K562 (cell line): ENCODE results near the gene HDAC9. TPM values are rescaled to one million over a fixed set of nuclear protein-coding genes. Genes with fewer than 3 reads are reported as not detected.

Experiments used
- ATAC-seq: fragments of 200-7000 bp; cut with Tn5 transposase; 3 replicates; pipeline ENCODE4 v1.9.1; 2020; ENCODE audit warnings: moderate library complexity
- BruUV-seq: library from RNA; stranded (reverse); fragments of 400-500 nt; replicated peaks from 2 replicates; lab custom pipeline; 2021; lab: Mats Ljungman, UMichigan
- CTCF ChIA-PET: fragments of 300-600 bp; formaldehyde crosslinking; extraction: SDS; loops from one replicate; lab custom pipeline; 2021; ENCODE audit warnings: low intra/inter-chr PET ratio; lab: Yijun Ruan, JAX
- POLR2A ChIA-PET: fragments of 300-600, 350-650 bp; sonication (Branson Sonifier 250); formaldehyde crosslinking; extraction: SDS; loops from one replicate; lab custom pipeline; 2021; ENCODE audit warnings: antibody characterized with exemption, inconsistent platforms; lab: Yijun Ruan, JAX
- DNase-seq, 4 experiments: peaks; one replicate each; pipeline versions ENCODE4 v3.0.0 to v3.0.0-alpha.2; 2011 to 2018; ENCODE audit warnings: low spot score in 3 of 4, mixed read lengths in 3 of 4; ENCODE audit errors: extremely low read depth in 1 of 4
- FAIRE-seq: peaks from 2 replicates; lab custom pipeline; 2011; peaks lifted over from hg19 to GRCh38; lab: Jason Lieb, UNC
- H2AFZ ChIP-seq: 2 replicates; pipeline ENCODE4 v1.6.0; 2011; ENCODE audit warnings: low read depth, low read length, control low read depth, inconsistent platforms
- H3K27ac ChIP-seq: fragments of 200-600 bp; 3 replicates; pipeline ENCODE4 v1.8.0; 2011; ENCODE audit warnings: low read depth, mild to moderate bottlenecking, control low read depth, inconsistent platforms, low read length, moderate library complexity, mixed read lengths; ENCODE audit errors: extremely low read depth
- H3K27me3 ChIP-seq, 2 experiments: fragments of 300-600 bp in 1 of 2; 2 replicates in 1 of 2; 3 replicates in 1 of 2; pipeline versions ENCODE4 v1.6.0 to v1.8.0; 2011; ENCODE audit warnings: inconsistent platforms in 2 of 2, low read length in 2 of 2, mild to moderate bottlenecking in 1 of 2, mixed read lengths in 1 of 2, moderate library complexity in 1 of 2; ENCODE audit not compliant: control insufficient read depth in 2 of 2, insufficient read depth in 2 of 2
- H3K36me3 ChIP-seq: fragments of 300-600 bp; 3 replicates; pipeline ENCODE4 v1.8.0; 2011; ENCODE audit warnings: mild to moderate bottlenecking, low read length, inconsistent platforms; ENCODE audit not compliant: control insufficient read depth, insufficient read depth
- H3K4me1 ChIP-seq, 2 experiments: fragments of 200-600 bp in 1 of 2; replicated peaks in 1 of 2; 2 replicates in 1 of 2; 3 replicates in 1 of 2; pipeline versions ENCODE4 v1.5.1 to v1.8.0; 2011; ENCODE audit warnings: inconsistent platforms in 2 of 2, low read length in 2 of 2, mild to moderate bottlenecking in 1 of 2, mixed read lengths in 1 of 2, moderate library complexity in 1 of 2; ENCODE audit not compliant: control insufficient read depth in 2 of 2, insufficient read depth in 2 of 2
- H3K4me2 ChIP-seq: 2 replicates; pipeline ENCODE4 v1.6.1; 2011; ENCODE audit warnings: low read length, control low read depth, inconsistent platforms, mixed read lengths; ENCODE audit not compliant: insufficient read depth
- H3K4me3 ChIP-seq: fragments of 200-600 bp; sonication (generic), shearing (Covaris generic); 2 replicates; pipeline ENCODE4 v1.5.1; 2016; ENCODE audit warnings: control low read depth, inconsistent platforms
- H3K79me2 ChIP-seq: fragments of 200-600 bp; 3 replicates; pipeline ENCODE4 v1.8.0; 2011; ENCODE audit warnings: low read length, inconsistent platforms; ENCODE audit not compliant: control insufficient read depth, insufficient read depth
- H3K9ac ChIP-seq, 2 experiments: 2 replicates each; pipeline versions ENCODE4 v1.6.0 to v1.6.1; 2011; ENCODE audit warnings: low read depth in 2 of 2, low read length in 2 of 2, control low read depth in 1 of 2, inconsistent platforms in 1 of 2, mild to moderate bottlenecking in 1 of 2, mixed read lengths in 1 of 2; ENCODE audit not compliant: insufficient read depth in 1 of 2
- H3K9me1 ChIP-seq: one replicate; pipeline ENCODE4 v1.6.0; 2011; ENCODE audit warnings: inconsistent platforms, mild to moderate bottlenecking, low read length, moderate library complexity; ENCODE audit not compliant: control insufficient read depth, insufficient read depth
- H3K9me3 ChIP-seq: replicated peaks from 2 replicates; pipeline ENCODE4 v1.5.1; 2011; ENCODE audit warnings: low read depth, low read length, inconsistent platforms; ENCODE audit not compliant: control insufficient read depth, insufficient read depth
- H4K20me1 ChIP-seq: replicated peaks from 2 replicates; pipeline ENCODE4 v1.6.1; 2011; ENCODE audit warnings: low read length, inconsistent platforms, mixed read lengths; ENCODE audit not compliant: control insufficient read depth, insufficient read depth
- DMBX1 ChIP-seq: fragments of 250-450 bp; sonication (Bioruptor Pico); IDR thresholded peaks from 2 replicates; pipeline ENCODE4 v1.8.0; 2022; ENCODE audit warnings: inconsistent platforms, mild to moderate bottlenecking, moderate library complexity, borderline replicate concordance
- FOXJ3 ChIP-seq: sonication (generic); formaldehyde crosslinking; IDR thresholded peaks from 2 replicates; pipeline ENCODE4 v1.4.0; 2020; ENCODE audit warnings: mild to moderate bottlenecking, missing genetic modification reagents
- HDAC2 ChIP-seq: fragments of 450-650 bp; IDR thresholded peaks from 2 replicates; pipeline ENCODE4 v1.6.1; 2016; ENCODE audit warnings: mild to moderate bottlenecking
- HEY1 ChIP-seq: fragments of 250-450 bp; sonication (Bioruptor Pico); IDR thresholded peaks from 2 replicates; pipeline ENCODE4 v1.5.0; 2020; ENCODE audit warnings: mild to moderate bottlenecking, moderate library complexity, borderline replicate concordance
- KAT8 ChIP-seq: fragments of 450-650 bp; IDR thresholded peaks from 2 replicates; pipeline ENCODE4 v1.6.1; 2016; ENCODE audit warnings: low read depth, mild to moderate bottlenecking
- PCBP2 ChIP-seq: fragments of 200-400 bp; formaldehyde crosslinking; IDR thresholded peaks from 2 replicates; pipeline ENCODE4 v1.6.1; 2018; ENCODE audit warnings: low read length, low read depth, mild to moderate bottlenecking, moderate library complexity; ENCODE audit not compliant: poor library complexity, severe bottlenecking
- ZNF766 ChIP-seq: fragments of 200-800 bp; sonication (Bioruptor generic); conservative IDR thresholded peaks from 2 replicates; pipeline ENCODE4 v1.6.1; 2016; ENCODE audit warnings: missing genetic modification characterization, missing compliant biosample characterization
- ZNF780A ChIP-seq: fragments of 250-450 bp; sonication (Bioruptor Pico); IDR thresholded peaks from 2 replicates; pipeline ENCODE4 v1.5.0; 2021; ENCODE audit warnings: mild to moderate bottlenecking
- WGBS: fragments of 100-300 bp; shearing (Covaris generic); methylation state at CpG from one replicate; pipeline ENCODE4 v1.1.6; 2016; ENCODE audit warnings: low coverage, mixed read lengths; ENCODE audit not compliant: insufficient coverage; ENCODE audit errors: missing lambda C conversion rate; 5-methylcytosine and 5-hydroxymethylcytosine counted together
- in situ Hi-C: fragments of 300-500 bp; cut with MboI; formaldehyde crosslinking; loops from 4 replicates; pipeline ENCODE4 v1.15.0; 2018; ENCODE audit warnings: inconsistent platforms, mixed read lengths
- intact Hi-C: fragments of 100-400 bp; cut with micrococcal nuclease; formaldehyde crosslinking; loops from 2 replicates; pipeline ENCODE4 v1.14.2; 2022
- polyA plus RNA-seq, 8 experiments: library from polyadenylated mRNA; depleted of rRNA in 4 of 8; stranded (reverse) in 5 of 8; unstranded in 3 of 8; fragments of >200 nt; fragmentation: Nextera tagmentation in 2 of 8; fragmentation: Illumina TruSeq in 1 of 8; extraction: Ambion mirVana in 2 of 8; extraction: Trizol in 1 of 8; gene quantifications; 2 replicates each; pipeline versions ENCODE4 v1.2.1 to v1.2.3, GENCODE V29; 2011 to 2014; ENCODE audit warnings: inconsistent platforms in 1 of 8, missing spikeins in 1 of 8
- total RNA-seq, 7 experiments: library from RNA; depleted of rRNA in 6 of 7; stranded (reverse); fragments of >200 nt in 6 of 7; fragmentation: Illumina TruSeq in 2 of 7; extraction: Trizol in 2 of 7; gene quantifications; 2 replicates each; pipeline versions ENCODE4 v1.2.1 to v1.2.3, GENCODE V29; 2011 to 2021; ENCODE audit warnings: low replicate concordance in 1 of 7
- TF ChIP-seq, protein P1 (sequence below): fragments of 450-650 bp; formaldehyde crosslinking; IDR thresholded peaks from 2 replicates; pipeline ENCODE4 v1.4.0; 2020; ENCODE audit warnings: mild to moderate bottlenecking, moderate library complexity
- TF ChIP-seq, protein P2 (sequence below): fragments of 250-450 bp; sonication (Bioruptor Pico); IDR thresholded peaks from 2 replicates; pipeline ENCODE4 v1.5.0; 2021; ENCODE audit warnings: mild to moderate bottlenecking, borderline replicate concordance

HDAC9 gene
- total and polyA plus RNA-seq, 9 of the 15 experiments (the other 6 are each of a cell fraction or from before 2014, with no cell fraction given): 0.08 to 0.91 (median 0.33) TPM

DNA sequence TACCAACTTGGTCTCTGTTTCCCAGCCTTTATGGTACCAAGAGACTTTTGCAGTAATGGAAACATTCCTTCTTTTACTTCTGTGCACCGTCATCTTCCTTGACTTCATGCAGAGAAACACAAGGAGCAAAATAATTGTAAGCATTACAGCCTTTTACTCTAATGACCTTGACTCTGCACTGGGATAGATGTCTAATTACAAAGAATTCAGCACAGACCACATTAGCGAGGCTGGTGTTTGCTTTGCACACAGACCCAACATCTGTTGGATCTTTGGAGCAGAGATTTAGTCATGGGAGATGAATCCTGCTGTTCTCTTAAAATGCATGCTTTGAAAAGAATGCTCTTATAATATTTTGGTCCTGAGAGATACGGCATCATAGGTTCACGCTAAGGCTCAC is 360.2 kb downstream of the HDAC9 start:
- H3K4me3 ChIP-seq: no peak overlapping the region
- CTCF ChIA-PET: no interaction called here

DNA sequence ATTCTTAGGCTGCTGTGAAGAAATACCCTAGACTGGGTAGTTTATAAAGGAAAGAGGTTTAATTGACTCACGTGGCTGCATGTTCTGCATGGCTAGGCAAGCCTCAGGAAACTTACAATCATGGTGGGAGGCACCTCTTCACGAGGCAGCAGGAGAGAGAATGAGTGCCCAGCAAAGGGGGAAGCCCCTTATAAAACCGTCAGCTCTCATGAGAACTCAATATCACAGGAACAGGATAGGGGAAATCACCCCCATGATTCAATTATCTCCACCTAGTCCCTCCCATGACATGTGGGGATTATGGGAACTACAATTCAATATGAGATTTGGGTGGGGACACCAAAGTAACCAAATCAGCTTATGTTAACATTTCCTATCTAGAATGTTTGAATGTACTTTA is 362.7 kb downstream of the HDAC9 start:
- H3K27ac ChIP-seq: no peak overlapping the region
- no peak overlapping the region for H3K9ac ChIP-seq
- CTCF ChIA-PET: no interaction called here
- no peak for DNase-seq
- no peaks in the 10 kb centered on the region for H3K9me1 ChIP-seq
- intact Hi-C loops (no loop called here), in situ Hi-C loops (no loop called here)
- no peaks in the 10 kb centered on the region for H3K4me1 ChIP-seq
- no peaks in the 10 kb centered on the region for H3K36me3 ChIP-seq
- ATAC-seq: no peak
- no TSS peak for BruUV-seq
- no peaks in the 10 kb centered on the region for H3K27me3 ChIP-seq
- POLR2A ChIA-PET: no interaction called here
- H3K4me2 ChIP-seq: no peak overlapping the region
- no peaks in the 10 kb centered on the region for H4K20me1 ChIP-seq
- no peaks in the 10 kb centered on the region for H3K79me2 ChIP-seq
- H3K4me3 ChIP-seq: no peak overlapping the region
- H3K9me3 ChIP-seq: no peaks in the 10 kb centered on the region; the same call in 1 of the 2 replicates
- no peak for FAIRE-seq
- no peak overlapping the region for H2AFZ ChIP-seq
- WGBS: 0% methylated on average over 3 of the region's 3 CpGs
- TF ChIP-seq, protein P1, sequence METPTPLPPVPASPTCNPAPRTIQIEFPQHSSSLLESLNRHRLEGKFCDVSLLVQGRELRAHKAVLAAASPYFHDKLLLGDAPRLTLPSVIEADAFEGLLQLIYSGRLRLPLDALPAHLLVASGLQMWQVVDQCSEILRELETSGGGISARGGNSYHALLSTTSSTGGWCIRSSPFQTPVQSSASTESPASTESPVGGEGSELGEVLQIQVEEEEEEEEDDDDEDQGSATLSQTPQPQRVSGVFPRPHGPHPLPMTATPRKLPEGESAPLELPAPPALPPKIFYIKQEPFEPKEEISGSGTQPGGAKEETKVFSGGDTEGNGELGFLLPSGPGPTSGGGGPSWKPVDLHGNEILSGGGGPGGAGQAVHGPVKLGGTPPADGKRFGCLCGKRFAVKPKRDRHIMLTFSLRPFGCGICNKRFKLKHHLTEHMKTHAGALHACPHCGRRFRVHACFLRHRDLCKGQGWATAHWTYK (CRISPR knock-in tag): no peak
- TF ChIP-seq DMBX1 (CRISPR knock-in tag) (no peak), KAT8 (no peak), PCBP2 (no peak), HEY1 (CRISPR knock-in tag) (no peak), ZNF780A (no peak)
- TF ChIP-seq, protein P2, sequence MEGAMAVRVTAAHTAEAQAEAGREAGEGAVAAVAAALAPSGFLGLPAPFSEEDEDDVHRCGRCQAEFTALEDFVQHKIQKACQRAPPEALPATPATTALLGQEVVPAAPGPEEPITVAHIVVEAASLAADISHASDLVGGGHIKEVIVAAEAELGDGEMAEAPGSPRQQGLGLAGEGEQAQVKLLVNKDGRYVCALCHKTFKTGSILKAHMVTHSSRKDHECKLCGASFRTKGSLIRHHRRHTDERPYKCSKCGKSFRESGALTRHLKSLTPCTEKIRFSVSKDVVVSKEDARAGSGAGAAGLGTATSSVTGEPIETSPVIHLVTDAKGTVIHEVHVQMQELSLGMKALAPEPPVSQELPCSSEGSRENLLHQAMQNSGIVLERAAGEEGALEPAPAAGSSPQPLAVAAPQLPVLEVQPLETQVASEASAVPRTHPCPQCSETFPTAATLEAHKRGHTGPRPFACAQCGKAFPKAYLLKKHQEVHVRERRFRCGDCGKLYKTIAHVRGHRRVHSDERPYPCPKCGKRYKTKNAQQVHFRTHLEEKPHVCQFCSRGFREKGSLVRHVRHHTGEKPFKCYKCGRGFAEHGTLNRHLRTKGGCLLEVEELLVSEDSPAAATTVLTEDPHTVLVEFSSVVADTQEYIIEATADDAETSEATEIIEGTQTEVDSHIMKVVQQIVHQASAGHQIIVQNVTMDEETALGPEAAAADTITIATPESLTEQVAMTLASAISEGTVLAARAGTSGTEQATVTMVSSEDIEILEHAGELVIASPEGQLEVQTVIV: no peak

More for the DNA sequence above, 360.2 kb downstream of the HDAC9 start:
- no peaks in the 10 kb centered on the region for H3K79me2 ChIP-seq
- H3K4me2 ChIP-seq: no peak overlapping the region
- no peak overlapping the region for H2AFZ ChIP-seq
- WGBS: 3% methylated on average over 4 of the region's 4 CpGs
- FAIRE-seq (no peak), DNase-seq (no peak), ATAC-seq (no peak)
- no peak overlapping the region for H3K27ac ChIP-seq
- POLR2A ChIA-PET: no interaction called here
- H3K9me3 ChIP-seq: no peaks in the 10 kb centered on the region; the same call in 1 of the 2 replicates
- H3K4me1 ChIP-seq: no peaks in the 10 kb centered on the region
- H3K9ac ChIP-seq: no peak overlapping the region
- in situ Hi-C loops: no loop called here
- TF ChIP-seq HDAC2: no peak
- no peak for TF ChIP-seq FOXJ3 (CRISPR knock-in tag)
- no peak for TF ChIP-seq ZNF766 (CRISPR knock-in tag)
- no peaks in the 10 kb centered on the region for H4K20me1 ChIP-seq
- intact Hi-C loops: no loop called here
- no TSS peak for BruUV-seq
- H3K27me3 ChIP-seq: no peaks in the 10 kb centered on the region
- H3K36me3 ChIP-seq: no peaks in the 10 kb centered on the region
- H3K9me1 ChIP-seq: peaks cover 2% of the 10 kb centered on the region
